ENCODE data around the gene PAQR7. TPM values are rescaled to one million over a fixed set of nuclear protein-coding genes. Genes with fewer than 3 reads are reported as not detected.

PAQR7 gene
- total RNA-seq, 4 donors from 2014 or later, result 2.3 to 5.3 (median 3.8) TPM

- no peak for TF ChIP-seq CTCF (IDR thresholded peaks at IDR 0.05; ENCODE audit: low read depth)
Measured at GRCh38 chr1:25900219-25900618, 24.7 kb upstream of the PAQR7 start.

- no peak for TF ChIP-seq CTCF (IDR thresholded peaks at IDR 0.05; ENCODE audit: low read depth)
Measured at GRCh38 chr1:25899792-25900191, 24.3 kb upstream of the PAQR7 start.

GRCh38 chr1:25898223-25899015 lies 22.9 kb upstream of the PAQR7 start:
- TF ChIP-seq CTCF (IDR thresholded peaks at IDR 0.05; ENCODE audit: low read depth), result no peak

- no peak for TF ChIP-seq CTCF (IDR thresholded peaks at IDR 0.05; ENCODE audit: low read depth)
Measured at GRCh38 chr1:25897754-25898153, 22.2 kb upstream of the PAQR7 start.

- TF ChIP-seq CTCF (IDR thresholded peaks at IDR 0.05; ENCODE audit: low read depth), result no peak
Measured at GRCh38 chr1:25896266-25896665, 20.8 kb upstream of the PAQR7 start.

DNA sequence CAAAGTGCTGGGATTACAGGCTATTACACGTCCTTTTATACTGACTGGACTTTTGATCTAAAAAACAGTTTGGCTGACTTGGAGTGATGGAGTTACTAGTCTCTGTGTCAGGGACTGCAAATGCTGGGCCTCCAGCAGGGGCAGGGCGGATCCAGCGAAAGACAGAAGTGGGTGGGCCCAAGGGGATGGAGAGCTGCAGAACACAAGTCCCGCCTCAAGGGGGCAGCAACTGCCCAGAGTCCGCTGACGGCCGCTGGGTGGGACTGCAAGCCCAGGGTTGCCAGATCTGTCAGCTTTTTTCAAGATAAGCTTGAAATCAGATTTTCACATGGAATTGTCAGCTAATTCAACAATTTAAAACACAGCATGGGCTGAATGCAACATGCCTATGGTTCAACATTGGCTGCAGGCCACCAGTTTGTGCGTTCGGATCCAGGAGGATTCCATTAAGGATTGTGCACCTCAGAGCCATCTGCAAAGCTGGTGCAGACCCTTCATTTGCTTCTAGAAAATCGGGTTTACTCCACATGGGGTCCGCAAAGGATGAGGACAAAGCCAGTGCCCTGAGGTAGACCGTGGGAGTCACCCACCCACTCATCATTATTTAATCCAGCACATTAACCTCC lies 20.0 kb upstream of the PAQR7 start:
- TF ChIP-seq CTCF (IDR thresholded peaks at IDR 0.05; ENCODE audit: low read depth), result no peak

- no peak for TF ChIP-seq CTCF (IDR thresholded peaks at IDR 0.05; ENCODE audit: low read depth)
Measured at GRCh38 chr1:25893116-25893515, 17.6 kb upstream of the PAQR7 start.

Measured in subcutaneous adipose tissue (tissue), 4 donors.